Measurements from ENCODE around the gene WDSUB1. TPM values are rescaled to one million over a fixed set of nuclear protein-coding genes. Genes with fewer than 3 reads are reported as not detected.

The WDSUB1 gene
- total RNA-seq, 1 experiment from 2014 or later: not detected

DNA sequence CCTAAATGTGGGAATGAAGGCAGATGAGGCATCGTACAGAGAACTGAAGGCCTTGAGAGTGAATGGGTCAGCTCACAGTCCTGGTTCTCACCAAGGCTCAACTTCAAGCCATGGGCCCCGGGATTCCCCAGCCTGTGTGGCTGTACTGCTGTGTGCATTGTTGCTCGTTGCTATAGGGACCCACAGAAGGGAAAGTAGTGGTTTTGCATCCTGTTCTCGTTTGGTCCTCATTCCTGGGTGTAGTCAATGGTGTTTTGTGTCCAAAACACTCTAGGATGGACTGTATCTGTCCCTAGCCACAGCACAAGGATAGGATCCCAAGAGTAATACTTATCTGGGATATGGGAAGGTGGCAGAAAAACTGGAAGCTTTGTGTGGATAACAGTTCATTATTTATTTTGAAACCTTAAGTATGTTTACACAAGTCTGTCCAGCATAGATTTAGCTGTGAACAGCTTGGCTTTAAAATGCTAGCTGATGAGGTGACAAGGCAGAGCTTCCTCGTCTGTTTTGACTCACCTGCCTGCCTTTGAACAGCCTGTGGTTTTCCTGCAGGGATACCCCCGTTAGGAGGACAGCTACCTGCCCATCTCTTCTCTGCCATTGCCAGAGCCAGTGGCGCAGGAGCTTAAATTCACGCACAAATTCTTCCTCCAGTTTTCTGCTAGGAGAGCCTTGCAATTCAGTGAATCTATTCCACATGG, 85.0 kb downstream of the WDSUB1 start:
- no peaks in the 10 kb centered on the region for H3K27me3 ChIP-seq (ENCODE audit: low read length)
- no peaks in the 10 kb centered on the region for H3K79me2 ChIP-seq (ENCODE audit: low read length)
- DNase-seq: no peak
- H3K4me1 ChIP-seq (ENCODE audit: low read length): no peaks in the 10 kb centered on the region
- no peak overlapping the region for H2AFZ ChIP-seq (ENCODE audit: low read length)
- no peaks in the 10 kb centered on the region for H3K36me3 ChIP-seq (ENCODE audit: insufficient read depth, low read length)
- H3K9ac ChIP-seq (ENCODE audit: low read length): no peak overlapping the region
- no peak overlapping the region for H3K27ac ChIP-seq (ENCODE audit: low read length)
- no peak overlapping the region for H3K4me3 ChIP-seq (ENCODE audit: low read length)
- no peaks in the 10 kb centered on the region for H3K9me3 ChIP-seq (ENCODE audit: low read length)
- no peak overlapping the region for H3K4me2 ChIP-seq (ENCODE audit: low read depth, low read length, poor library complexity, severe bottlenecking)
- H4K20me1 ChIP-seq (ENCODE audit: insufficient read depth, low read depth, low read length): no peaks in the 10 kb centered on the region
- H3K9me2 ChIP-seq (replicated peaks; ENCODE audit: insufficient read depth, low read length): no peaks in the 10 kb centered on the region

DNA sequence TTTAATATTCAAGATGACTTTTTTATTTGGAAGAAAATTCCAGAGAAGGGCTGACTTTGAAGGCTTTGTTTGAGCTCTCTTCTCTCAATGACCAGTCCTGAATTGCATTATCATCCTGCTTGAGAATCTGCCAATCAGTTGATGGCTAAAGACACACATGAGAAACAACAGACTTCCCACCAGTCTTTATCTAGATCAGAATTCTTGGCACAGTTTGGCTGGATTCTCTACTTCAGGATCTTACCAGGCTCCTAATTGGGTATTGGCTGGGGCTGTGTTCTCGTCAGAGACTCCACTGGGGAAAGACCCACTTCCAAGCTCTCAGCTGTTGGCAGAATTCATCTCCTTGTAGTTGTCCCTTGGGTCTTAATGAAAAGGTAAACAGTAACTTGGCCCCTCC, 86.0 kb downstream of the WDSUB1 start:
- Histone ChIP-seq H3K4me3 (ENCODE audit: low read length) (no peak overlapping the region), H2AFZ (ENCODE audit: low read length) (no peak overlapping the region)

DNA sequence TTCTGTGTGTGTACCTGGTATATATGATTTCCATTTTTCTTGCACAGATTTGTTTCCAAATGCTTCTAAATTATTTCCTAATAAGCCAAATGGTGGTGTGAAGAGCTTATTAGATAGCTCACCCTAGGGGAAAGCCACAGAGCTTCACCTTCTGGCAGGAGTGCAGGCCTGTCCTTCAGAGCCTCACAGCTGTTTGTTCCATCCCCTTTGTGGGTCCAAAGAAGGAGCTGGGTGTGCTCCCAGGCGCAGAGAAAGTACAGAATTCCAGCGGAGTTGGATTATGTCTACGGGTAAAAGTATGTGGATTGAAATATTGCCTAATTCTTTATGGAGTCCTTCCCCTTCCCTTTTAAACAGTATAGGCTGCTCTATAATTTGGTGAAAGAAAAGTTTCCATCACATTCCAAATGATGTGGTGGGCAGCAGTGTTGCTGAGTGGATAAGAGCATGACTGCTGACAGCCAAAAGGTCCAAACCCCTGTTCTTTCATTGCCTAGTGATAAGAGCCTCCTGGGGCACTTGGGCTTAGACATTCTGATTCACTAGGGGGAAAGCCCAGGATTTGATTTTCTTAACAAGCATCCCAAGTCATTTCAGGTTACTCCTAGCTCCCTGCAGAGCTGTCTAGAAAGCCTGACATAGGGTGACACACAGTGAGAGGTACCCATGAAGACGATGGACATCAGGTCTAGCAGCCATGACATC, 86.6 kb downstream of the WDSUB1 start:
- H3K4me3 ChIP-seq (ENCODE audit: low read length): no peak overlapping the region
- no peak for DNase-seq
- H3K9me2 ChIP-seq (replicated peaks; ENCODE audit: insufficient read depth, low read length): no peaks in the 10 kb centered on the region
- H3K9ac ChIP-seq (ENCODE audit: low read length): no peak overlapping the region
- no peak overlapping the region for H3K4me2 ChIP-seq (ENCODE audit: low read depth, low read length, poor library complexity, severe bottlenecking)
- H4K20me1 ChIP-seq (ENCODE audit: insufficient read depth, low read depth, low read length): no peaks in the 10 kb centered on the region
- H3K27me3 ChIP-seq (ENCODE audit: low read length): no peaks in the 10 kb centered on the region
- H3K79me2 ChIP-seq (ENCODE audit: low read length): no peaks in the 10 kb centered on the region
- no peak overlapping the region for H3K27ac ChIP-seq (ENCODE audit: low read length)
- no peaks in the 10 kb centered on the region for H3K9me3 ChIP-seq (ENCODE audit: low read length)
- no peaks in the 10 kb centered on the region for H3K36me3 ChIP-seq (ENCODE audit: insufficient read depth, low read length)
- no peaks in the 10 kb centered on the region for H3K4me1 ChIP-seq (ENCODE audit: low read length)
- no peak overlapping the region for H2AFZ ChIP-seq (ENCODE audit: low read length)

More for the DNA sequence above, 86.0 kb downstream of the WDSUB1 start:
- Histone ChIP-seq H3K79me2 (ENCODE audit: low read length) (no peaks in the 10 kb centered on the region), H3K4me1 (ENCODE audit: low read length) (no peaks in the 10 kb centered on the region), H3K27ac (ENCODE audit: low read length) (no peak overlapping the region), H3K36me3 (ENCODE audit: insufficient read depth, low read length) (no peaks in the 10 kb centered on the region), H4K20me1 (ENCODE audit: insufficient read depth, low read depth, low read length) (no peaks in the 10 kb centered on the region), H3K9me3 (ENCODE audit: low read length) (no peaks in the 10 kb centered on the region), H3K9me2 (replicated peaks; ENCODE audit: insufficient read depth, low read length) (no peaks in the 10 kb centered on the region), H3K9ac (ENCODE audit: low read length) (no peak overlapping the region), H3K4me2 (ENCODE audit: low read depth, low read length, poor library complexity, severe bottlenecking) (no peak overlapping the region), H3K27me3 (ENCODE audit: low read length) (no peaks in the 10 kb centered on the region)
- no peak for DNase-seq

- no peaks in the 10 kb centered on the region for H3K4me1 ChIP-seq (ENCODE audit: low read length)
- H2AFZ ChIP-seq (ENCODE audit: low read length): no peak overlapping the region
- no peak for DNase-seq
- no peaks in the 10 kb centered on the region for H4K20me1 ChIP-seq (ENCODE audit: insufficient read depth, low read depth, low read length)
- H3K36me3 ChIP-seq (ENCODE audit: insufficient read depth, low read length): no peaks in the 10 kb centered on the region
- no peak overlapping the region for H3K27ac ChIP-seq (ENCODE audit: low read length)
- no peak overlapping the region for H3K4me3 ChIP-seq (ENCODE audit: low read length)
- no peaks in the 10 kb centered on the region for H3K9me2 ChIP-seq (replicated peaks; ENCODE audit: insufficient read depth, low read length)
- no peaks in the 10 kb centered on the region for H3K27me3 ChIP-seq (ENCODE audit: low read length)
- no peak overlapping the region for H3K4me2 ChIP-seq (ENCODE audit: low read depth, low read length, poor library complexity, severe bottlenecking)
- H3K9me3 ChIP-seq (ENCODE audit: low read length): no peaks in the 10 kb centered on the region
- H3K9ac ChIP-seq (ENCODE audit: low read length): no peak overlapping the region
- no peaks in the 10 kb centered on the region for H3K79me2 ChIP-seq (ENCODE audit: low read length)
Observed at GRCh38 chr2:159199236-159199635, 87.3 kb downstream of the WDSUB1 start.

GRCh38 chr2:159196393-159196925, 90.0 kb downstream of the WDSUB1 start:
- no peak overlapping the region for H3K4me2 ChIP-seq (ENCODE audit: low read depth, low read length, poor library complexity, severe bottlenecking)
- H3K9me2 ChIP-seq (replicated peaks; ENCODE audit: insufficient read depth, low read length): no peaks in the 10 kb centered on the region
- no peaks in the 10 kb centered on the region for H4K20me1 ChIP-seq (ENCODE audit: insufficient read depth, low read depth, low read length)
- no peak for DNase-seq
- H3K36me3 ChIP-seq (ENCODE audit: insufficient read depth, low read length): no peaks in the 10 kb centered on the region
- H3K4me3 ChIP-seq (ENCODE audit: low read length): no peak overlapping the region
- no peaks in the 10 kb centered on the region for H3K79me2 ChIP-seq (ENCODE audit: low read length)
- H3K27ac ChIP-seq (ENCODE audit: low read length): no peak overlapping the region
- H3K9me3 ChIP-seq (ENCODE audit: low read length): no peaks in the 10 kb centered on the region
- no peak overlapping the region for H3K9ac ChIP-seq (ENCODE audit: low read length)
- no peaks in the 10 kb centered on the region for H3K4me1 ChIP-seq (ENCODE audit: low read length)
- no peaks in the 10 kb centered on the region for H3K27me3 ChIP-seq (ENCODE audit: low read length)
- no peak overlapping the region for H2AFZ ChIP-seq (ENCODE audit: low read length)

GRCh38 chr2:159195697-159196096, 90.8 kb downstream of the WDSUB1 start:
- no peak overlapping the region for H3K27ac ChIP-seq (ENCODE audit: low read length)
- no peak overlapping the region for H3K4me2 ChIP-seq (ENCODE audit: low read depth, low read length, poor library complexity, severe bottlenecking)
- no peaks in the 10 kb centered on the region for H3K9me2 ChIP-seq (replicated peaks; ENCODE audit: insufficient read depth, low read length)
- H2AFZ ChIP-seq (ENCODE audit: low read length): no peak overlapping the region
- H4K20me1 ChIP-seq (ENCODE audit: insufficient read depth, low read depth, low read length): no peaks in the 10 kb centered on the region
- no peaks in the 10 kb centered on the region for H3K27me3 ChIP-seq (ENCODE audit: low read length)
- DNase-seq: no peak
- no peak overlapping the region for H3K4me3 ChIP-seq (ENCODE audit: low read length)
- no peaks in the 10 kb centered on the region for H3K9me3 ChIP-seq (ENCODE audit: low read length)
- no peaks in the 10 kb centered on the region for H3K36me3 ChIP-seq (ENCODE audit: insufficient read depth, low read length)
- H3K4me1 ChIP-seq (ENCODE audit: low read length): no peaks in the 10 kb centered on the region
- H3K9ac ChIP-seq (ENCODE audit: low read length): no peak overlapping the region
- H3K79me2 ChIP-seq (ENCODE audit: low read length): no peaks in the 10 kb centered on the region

- Histone ChIP-seq H3K27me3 (ENCODE audit: low read length) (no peaks in the 10 kb centered on the region), H3K9me2 (replicated peaks; ENCODE audit: insufficient read depth, low read length) (no peaks in the 10 kb centered on the region), H2AFZ (ENCODE audit: low read length) (no peak overlapping the region), H3K4me1 (ENCODE audit: low read length) (no peaks in the 10 kb centered on the region), H3K4me2 (ENCODE audit: low read depth, low read length, poor library complexity, severe bottlenecking) (no peak overlapping the region), H3K79me2 (ENCODE audit: low read length) (no peaks in the 10 kb centered on the region), H3K36me3 (ENCODE audit: insufficient read depth, low read length) (no peaks in the 10 kb centered on the region), H3K9ac (ENCODE audit: low read length) (no peak overlapping the region), H3K4me3 (ENCODE audit: low read length) (no peak overlapping the region), H3K9me3 (ENCODE audit: low read length) (no peaks in the 10 kb centered on the region), H3K27ac (ENCODE audit: low read length) (no peak overlapping the region), H4K20me1 (ENCODE audit: insufficient read depth, low read depth, low read length) (no peaks in the 10 kb centered on the region)
- DNase-seq: no peak
Observed at GRCh38 chr2:159194241-159194640, 92.3 kb downstream of the WDSUB1 start.

DNA sequence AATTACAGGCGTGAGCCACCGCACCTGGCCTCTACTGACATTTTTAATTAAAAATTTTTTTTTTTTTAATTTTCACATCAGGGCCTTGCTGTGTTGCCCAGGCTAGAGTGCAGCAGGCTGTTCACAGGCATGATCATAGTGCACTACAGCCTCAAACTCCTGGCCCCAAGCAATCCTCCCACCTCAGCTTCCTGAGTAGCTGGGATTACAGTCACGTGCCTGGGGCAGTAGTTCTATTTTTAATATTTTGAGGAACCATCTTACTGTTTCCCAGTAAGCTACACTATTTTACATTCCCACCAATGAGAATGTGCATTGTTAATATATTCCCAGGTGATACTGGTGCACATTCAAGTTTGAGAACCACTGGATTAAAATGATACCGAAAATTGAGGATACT, 92.7 kb downstream of the WDSUB1 start:
- H3K27ac ChIP-seq (ENCODE audit: low read length): no peak overlapping the region
- H4K20me1 ChIP-seq (ENCODE audit: insufficient read depth, low read depth, low read length): no peaks in the 10 kb centered on the region
- no peaks in the 10 kb centered on the region for H3K27me3 ChIP-seq (ENCODE audit: low read length)
- no peaks in the 10 kb centered on the region for H3K79me2 ChIP-seq (ENCODE audit: low read length)
- DNase-seq: no peak
- no peak overlapping the region for H3K9ac ChIP-seq (ENCODE audit: low read length)
- H3K4me1 ChIP-seq (ENCODE audit: low read length): no peaks in the 10 kb centered on the region
- no peaks in the 10 kb centered on the region for H3K9me2 ChIP-seq (replicated peaks; ENCODE audit: insufficient read depth, low read length)
- no peaks in the 10 kb centered on the region for H3K36me3 ChIP-seq (ENCODE audit: insufficient read depth, low read length)
- H3K4me3 ChIP-seq (ENCODE audit: low read length): no peak overlapping the region
- H3K9me3 ChIP-seq (ENCODE audit: low read length): no peaks in the 10 kb centered on the region
- H3K4me2 ChIP-seq (ENCODE audit: low read depth, low read length, poor library complexity, severe bottlenecking): no peak overlapping the region
- no peak overlapping the region for H2AFZ ChIP-seq (ENCODE audit: low read length)

Data from Karpas-422 (cell line).